CD14-positive monocyte (primary cell): ENCODE results near the gene R3HDM1. TPM values are rescaled to one million over a fixed set of nuclear protein-coding genes. Genes with fewer than 3 reads are reported as not detected.

Experiments used
- DNase-seq, 3 donors: peaks; one replicate each; pipeline ENCODE4 v3.0.0-alpha.2; 2011 to 2022
- H2AFZ ChIP-seq: 2 replicates; pipeline ENCODE4 v1.6.0; 2012; ENCODE audit warnings: mild to moderate bottlenecking, low read depth, low read length, inconsistent platforms; ENCODE audit not compliant: insufficient read depth, poor library complexity, severe bottlenecking
- H3K27ac ChIP-seq, 2 donors: 1 replicate in 1 of 2; 2 replicates in 1 of 2; pipeline ENCODE4 v1.5.1; 2012 to 2013; ENCODE audit warnings: low read length in 2 of 2, control low read depth in 1 of 2, inconsistent platforms in 1 of 2, low read depth in 1 of 2, mild to moderate bottlenecking in 1 of 2
- H3K27me3 ChIP-seq, 2 donors: one replicate each; pipeline versions ENCODE4 v1.6.0 to v1.6.1; 2011 to 2013; ENCODE audit warnings: low read length in 2 of 2; ENCODE audit not compliant: control insufficient read depth in 2 of 2, insufficient read depth in 2 of 2
- H3K36me3 ChIP-seq, 2 donors: replicated peaks in 1 of 2; 1 replicate in 1 of 2; 2 replicates in 1 of 2; pipeline versions ENCODE4 v1.5.1 to v1.6.1; 2012 to 2013; ENCODE audit warnings: low read length in 2 of 2, control low read depth in 1 of 2, inconsistent platforms in 1 of 2, mild to moderate bottlenecking in 1 of 2; ENCODE audit not compliant: insufficient read depth in 2 of 2, control insufficient read depth in 1 of 2
- H3K4me1 ChIP-seq, 2 donors: 1 replicate in 1 of 2; 2 replicates in 1 of 2; pipeline versions ENCODE4 v1.5.1 to v1.6.1; 2012 to 2013; ENCODE audit warnings: low read length in 2 of 2, control low read depth in 1 of 2, inconsistent platforms in 1 of 2, mild to moderate bottlenecking in 1 of 2, moderate library complexity in 1 of 2; ENCODE audit not compliant: insufficient read depth in 2 of 2, control insufficient read depth in 1 of 2
- H3K4me2 ChIP-seq: replicated peaks from 2 replicates; pipeline ENCODE3; 2012; ENCODE audit warnings: low read length, moderate library complexity, mild to moderate bottlenecking; ENCODE audit not compliant: poor library complexity, severe bottlenecking; ENCODE audit errors: extremely low read depth
- H3K4me3 ChIP-seq, 3 experiments: fragments of 200-600 bp in 1 of 3; sonication (generic) in 1 of 3; replicated peaks in 1 of 3; 1 replicate in 2 of 3; 2 replicates in 1 of 3; pipeline ENCODE4 v1.5.1; 2011 to 2013; ENCODE audit warnings: low read length in 3 of 3, mild to moderate bottlenecking in 3 of 3, control low read depth in 2 of 3, low read depth in 2 of 3, inconsistent platforms in 1 of 3, moderate library complexity in 1 of 3
- H3K79me2 ChIP-seq: 2 replicates; pipeline ENCODE4 v1.6.0; 2012; ENCODE audit warnings: mild to moderate bottlenecking, control low read depth, inconsistent platforms, low read length, moderate library complexity; ENCODE audit not compliant: insufficient read depth
- H3K9ac ChIP-seq: 2 replicates; pipeline ENCODE4 v1.6.0; 2017; ENCODE audit warnings: low read length, mild to moderate bottlenecking; ENCODE audit not compliant: insufficient read depth, poor library complexity, severe bottlenecking
- H3K9me3 ChIP-seq, 2 donors: replicated peaks in 1 of 2; 1 replicate in 1 of 2; 2 replicates in 1 of 2; pipeline versions ENCODE4 v1.5.1 to v1.6.1; 2012 to 2013; ENCODE audit warnings: low read length in 2 of 2, control low read depth in 1 of 2; ENCODE audit not compliant: control insufficient read depth in 1 of 2, insufficient read depth in 1 of 2
- H4K20me1 ChIP-seq: 2 replicates; pipeline ENCODE4 v1.6.0; 2012; ENCODE audit warnings: mild to moderate bottlenecking, low read length, control low read depth, moderate library complexity; ENCODE audit not compliant: insufficient read depth
- H3K27ac Mint-ChIP-seq, 7 donors: one replicate each; pipeline ENCODE4 v1.8.0; 2020; ENCODE audit warnings: mild to moderate bottlenecking in 7 of 7, mixed read lengths in 7 of 7, moderate library complexity in 6 of 7, inconsistent platforms in 2 of 7
- H3K27me3 Mint-ChIP-seq, 3 donors: one replicate each; pipeline ENCODE4 v1.8.0; 2021 to 2022; ENCODE audit warnings: low read depth in 3 of 3, mild to moderate bottlenecking in 3 of 3, mixed read lengths in 3 of 3, moderate library complexity in 3 of 3, inconsistent platforms in 1 of 3
- H3K36me3 Mint-ChIP-seq, 2 donors: one replicate each; pipeline ENCODE4 v1.8.0; 2020; ENCODE audit warnings: mixed read lengths in 2 of 2, inconsistent platforms in 1 of 2, mild to moderate bottlenecking in 1 of 2
- H3K4me1 Mint-ChIP-seq: one replicate; pipeline ENCODE4 v1.8.0; 2020; ENCODE audit warnings: mild to moderate bottlenecking, mixed read lengths
- H3K4me3 Mint-ChIP-seq, 2 donors: one replicate each; pipeline ENCODE4 v1.8.0; 2020; ENCODE audit warnings: mild to moderate bottlenecking in 2 of 2, mixed read lengths in 2 of 2, moderate library complexity in 1 of 2
- H3K9me3 Mint-ChIP-seq, 7 donors: one replicate each; pipeline ENCODE4 v1.8.0; 2020 to 2022; ENCODE audit warnings: mixed read lengths in 7 of 7, mild to moderate bottlenecking in 6 of 7, moderate library complexity in 6 of 7, inconsistent platforms in 2 of 7
- CTCF ChIP-seq: fragments of 200-600 bp; IDR thresholded peaks from one replicate; pipeline ENCODE4 v1.8.0; 2022; ENCODE audit warnings: antibody characterized with exemption, mild to moderate bottlenecking
- WGBS: methylation state at CpG from one replicate; pipeline ENCODE4 v1.1.5; 2013; ENCODE audit warnings: missing lambda C conversion rate; ENCODE audit not compliant: insufficient coverage; 5-methylcytosine and 5-hydroxymethylcytosine counted together
- intact Hi-C, 2 donors: fragments of 100-400 bp; cut with micrococcal nuclease; formaldehyde crosslinking; loops; one replicate each; pipeline versions ENCODE4 v1.15.0 to v1.15.1; 2023
- polyA plus RNA-seq, 3 donors: library from polyadenylated mRNA; depleted of rRNA in 1 of 3; unstranded in 2 of 3; stranded (reverse) in 1 of 3; fragments of 300-500 nt in 2 of 3; fragments of >200 nt in 1 of 3; fragmentation: Illumina TruSeq in 2 of 3; gene quantifications; 1 replicate in 2 of 3; 2 replicates in 1 of 3; pipeline ENCODE4 v1.2.3, GENCODE V29; 2012 to 2021

The R3HDM1 gene
- polyA plus RNA-seq, 3 donors, result 5.4 to 24.5 (median 13.1) TPM

- no peaks in the 10 kb centered on the region for H3K9me3 ChIP-seq
- 17% methylated on average over 1 of the region's 3 CpGs for WGBS
- peak in 2 of 3 donors; percentile 12 to 35 for DNase-seq
- H3K4me1 ChIP-seq, result peaks cover 8 to 10% of the 10 kb centered on the region in 2 donors
- H3K79me2 ChIP-seq, result no peaks in the 10 kb centered on the region
- peak overlapping the region; percentile 25 for H3K9ac ChIP-seq
- intact Hi-C loops, result no loop called here
- H3K27ac Mint-ChIP-seq, result peak overlapping the region in 6 of 7 donors; percentile 60 to 86 (median 72)
- no peak overlapping the region for H3K4me3 ChIP-seq
- peaks cover 41 to 52% of the 10 kb centered on the region in 2 donors for H3K36me3 ChIP-seq
- peaks cover 0 to 6% (median 0%) of the 10 kb centered on the region in 7 donors for H3K9me3 Mint-ChIP-seq
- H3K27me3 Mint-ChIP-seq, result no peaks in the 10 kb centered on the region
- TF ChIP-seq CTCF, result no peak
- peaks cover 9% of the 10 kb centered on the region for H3K4me1 Mint-ChIP-seq
- peaks cover 53 to 68% of the 10 kb centered on the region in 2 donors for H3K36me3 Mint-ChIP-seq
- H3K4me2 ChIP-seq, result no peak overlapping the region
- H3K27me3 ChIP-seq, result no peaks in the 10 kb centered on the region
- no peaks in the 10 kb centered on the region for H4K20me1 ChIP-seq
- H3K27ac ChIP-seq, result peak overlapping the region in 1 of 2 donors; percentile 63
- no peak overlapping the region for H2AFZ ChIP-seq
- H3K4me3 Mint-ChIP-seq, result no peak overlapping the region
These were observed 144.7 kb downstream of the R3HDM1 start for GRCh38 chr2:135676031-135676430.

GRCh38 chr2:135679125-135679524 is 147.8 kb downstream of the R3HDM1 start:
- Histone ChIP-seq H3K9me3 (no peaks in the 10 kb centered on the region), H3K9ac (no peak overlapping the region), H3K36me3 (peaks cover 42 to 62% of the 10 kb centered on the region in 2 donors), H3K79me2 (no peaks in the 10 kb centered on the region), H3K27me3 (no peaks in the 10 kb centered on the region), H4K20me1 (no peaks in the 10 kb centered on the region), H3K4me1 (peaks cover 8 to 10% of the 10 kb centered on the region in 2 donors), H3K4me2 (no peak overlapping the region), H3K27ac (no peak overlapping the region), H3K4me3 (no peak overlapping the region), H2AFZ (no peak overlapping the region)
- Mint-ChIP-seq H3K27ac (no peak overlapping the region), H3K9me3 (peaks cover 0 to 4% (median 0%) of the 10 kb centered on the region in 7 donors), H3K4me3 (no peak overlapping the region), H3K4me1 (peaks cover 9% of the 10 kb centered on the region), H3K36me3 (peaks cover 45 to 59% of the 10 kb centered on the region in 2 donors), H3K27me3 (peaks cover 0 to under 1% (median 0%) of the 10 kb centered on the region in 3 donors)
- no CpG with 5 or more reads among the region's 2 CpGs for WGBS
- TF ChIP-seq CTCF, result no peak
- intact Hi-C loops, result no loop called here
- no peak for DNase-seq
